Endothelial cell of umbilical vein (primary cell): ENCODE results near the gene CAPN5. TPM values are rescaled to one million over a fixed set of nuclear protein-coding genes. Genes with fewer than 3 reads are reported as not detected.

Experiments used
- BruUV-seq: library from RNA; stranded (reverse); fragments of 400-500 nt; replicated peaks from 2 replicates; lab custom pipeline; 2021; lab: Mats Ljungman, UMichigan
- CTCF ChIA-PET: fragments of 300-600, 350-600 bp; sonication (Branson Sonifier 250); formaldehyde crosslinking; loops from one replicate; lab custom pipeline; 2021; ENCODE audit warnings: antibody characterized with exemption, inconsistent platforms; lab: Charles Lee
- POLR2A ChIA-PET: fragments of 300-600, 350-600 bp; sonication (Branson Sonifier 250); formaldehyde crosslinking; loops from one replicate; lab custom pipeline; 2021; ENCODE audit warnings: antibody characterized with exemption, inconsistent platforms; lab: Charles Lee
- DNase-seq: peaks from one replicate; pipeline ENCODE4 v3.0.0-alpha.2; 2011; ENCODE audit warnings: low read depth, low spot score
- FAIRE-seq: peaks from 2 replicates; lab custom pipeline; 2011; peaks lifted over from hg19 to GRCh38; lab: Jason Lieb, UNC
- H2AFZ ChIP-seq: 2 replicates; pipeline ENCODE4 v1.6.0; 2012; ENCODE audit warnings: low read depth, low read length, control low read depth, inconsistent platforms
- H3K27ac ChIP-seq: 2 replicates; pipeline ENCODE4 v1.5.1; 2011; ENCODE audit warnings: low read depth, mild to moderate bottlenecking, control low read depth, low read length, moderate library complexity; ENCODE audit not compliant: insufficient read depth
- H3K27me3 ChIP-seq, 2 experiments: 2 replicates each; pipeline versions ENCODE4 v1.6.0 to v1.6.1; 2011; ENCODE audit warnings: low read length in 2 of 2, mixed read lengths in 1 of 2; ENCODE audit not compliant: control insufficient read depth in 2 of 2, insufficient read depth in 2 of 2
- H3K36me3 ChIP-seq, 2 experiments: 2 replicates in 1 of 2; 3 replicates in 1 of 2; pipeline ENCODE4 v1.5.1; 2011; ENCODE audit warnings: low read length in 2 of 2, mild to moderate bottlenecking in 1 of 2, moderate library complexity in 1 of 2; ENCODE audit not compliant: control insufficient read depth in 2 of 2, insufficient read depth in 2 of 2; ENCODE audit errors: extremely low read depth in 1 of 2
- H3K4me1 ChIP-seq: 3 replicates; pipeline ENCODE4 v1.5.1; 2011; ENCODE audit warnings: mild to moderate bottlenecking, low read length; ENCODE audit not compliant: control insufficient read depth, insufficient read depth; ENCODE audit errors: extremely low read depth
- H3K4me2 ChIP-seq: 2 replicates; pipeline ENCODE4 v1.6.1; 2011; ENCODE audit warnings: low read length, control low read depth, mixed read lengths; ENCODE audit not compliant: insufficient read depth
- H3K4me3 ChIP-seq, 3 experiments: fragments of 200-600 bp in 1 of 3; sonication (generic), shearing (Covaris generic) in 1 of 3; replicated peaks in 1 of 3; 2 replicates each; pipeline ENCODE4 v1.5.1; 2011 to 2016; ENCODE audit warnings: control low read depth in 3 of 3, low read length in 3 of 3, mild to moderate bottlenecking in 2 of 3, inconsistent platforms in 1 of 3, low read depth in 1 of 3, moderate library complexity in 1 of 3; ENCODE audit not compliant: insufficient read depth in 1 of 3
- H3K79me2 ChIP-seq: 2 replicates; pipeline ENCODE4 v1.6.0; 2012; ENCODE audit warnings: low read length, inconsistent platforms; ENCODE audit not compliant: control insufficient read depth, insufficient read depth
- H3K9ac ChIP-seq: replicated peaks from 2 replicates; pipeline ENCODE3; 2011; ENCODE audit warnings: low read length, control low read depth; ENCODE audit not compliant: insufficient read depth; ENCODE audit errors: extremely low read depth
- H3K9me1 ChIP-seq: replicated peaks from 3 replicates; pipeline ENCODE4 v1.6.0; 2011; ENCODE audit warnings: mild to moderate bottlenecking, low read length; ENCODE audit not compliant: control insufficient read depth, insufficient read depth; ENCODE audit errors: extremely low read depth
- H3K9me3 ChIP-seq: replicated peaks from 2 replicates; pipeline ENCODE4 v1.5.1; 2012; ENCODE audit warnings: low read length, inconsistent platforms; ENCODE audit not compliant: control insufficient read depth, insufficient read depth
- H4K20me1 ChIP-seq: replicated peaks from 2 replicates; pipeline ENCODE3; 2011; ENCODE audit warnings: mild to moderate bottlenecking, low read length; ENCODE audit not compliant: control insufficient read depth, insufficient read depth; ENCODE audit errors: extremely low read depth
- EZH2 ChIP-seq: IDR thresholded peaks from 2 replicates; pipeline ENCODE4 v1.6.1; 2012; ENCODE audit warnings: borderline replicate concordance, low read depth, mild to moderate bottlenecking, moderate library complexity, low read length, inconsistent platforms; ENCODE audit not compliant: severe bottlenecking
- FOS ChIP-seq: IDR thresholded peaks from 2 replicates; pipeline ENCODE4 v1.6.1; 2011; ENCODE audit warnings: mild to moderate bottlenecking, low read length, moderate library complexity, borderline replicate concordance; ENCODE audit not compliant: insufficient read depth
- JUN ChIP-seq: IDR thresholded peaks from 2 replicates; pipeline ENCODE4 v1.6.1; 2011; ENCODE audit warnings: borderline replicate concordance, low read depth; ENCODE audit not compliant: insufficient read length, insufficient read depth
- MYC ChIP-seq: IDR thresholded peaks from one replicate; pipeline ENCODE4 v1.6.1; 2011; ENCODE audit warnings: mild to moderate bottlenecking, low read depth, low read length
- POLR2A ChIP-seq: IDR thresholded peaks from 2 replicates; pipeline ENCODE4 v1.6.1; 2012; ENCODE audit warnings: low read depth, mild to moderate bottlenecking, control low read depth, low read length
- POLR2AphosphoS5 ChIP-seq: IDR thresholded peaks from 2 replicates; pipeline ENCODE4 v1.6.1; 2012; ENCODE audit warnings: low read depth, mild to moderate bottlenecking, control low read depth, low read length, moderate library complexity; ENCODE audit not compliant: insufficient read depth
- dilution Hi-C: fragments of 300-500 bp; cut with MboI; formaldehyde crosslinking; loops from one replicate; pipeline ENCODE4 v1.15.0; 2019; ENCODE audit warnings: low sequenced_read_pairs; ENCODE audit not compliant: extremely low pct_ligation_motif_present
- intact Hi-C: fragments of 100-400 bp; cut with micrococcal nuclease; formaldehyde crosslinking; loops from one replicate; pipeline ENCODE4 v1.10.0; 2022
- polyA plus RNA-seq, 4 experiments: library from polyadenylated mRNA; depleted of rRNA in 3 of 4; stranded (reverse) in 3 of 4; unstranded in 1 of 4; fragments of >200 nt; gene quantifications; 2 replicates each; pipeline versions ENCODE4 v1.2.1 to v1.2.3, GENCODE V29; 2011 to 2012; ENCODE audit warnings: missing spikeins in 1 of 4
- total RNA-seq: library from RNA; stranded (reverse); gene quantifications from 2 replicates; pipeline ENCODE4 v1.2.3, GENCODE V29; 2021
- TF ChIP-seq, protein P1 (sequence below): IDR thresholded peaks from 2 replicates; pipeline ENCODE4 v1.6.1; 2011; ENCODE audit not compliant: insufficient read depth, insufficient read length
- TF ChIP-seq, protein P2 (sequence below), 2 donors: IDR thresholded peaks; 1 replicate in 1 of 2; 2 replicates in 1 of 2; pipeline ENCODE4 v1.5.1; 2011; ENCODE audit warnings: low read length in 2 of 2, mild to moderate bottlenecking in 2 of 2, moderate library complexity in 2 of 2, control low read depth in 1 of 2, inconsistent platforms in 1 of 2, low read depth in 1 of 2; ENCODE audit not compliant: insufficient read depth in 1 of 2; ENCODE audit errors: extremely low read depth in 1 of 2

The CAPN5 gene
- total and polyA plus RNA-seq, 2 donors (not counting 3 experiments of a cell fraction or from before 2014, with no cell fraction given) = 15.0 to 17.0 TPM

DNA sequence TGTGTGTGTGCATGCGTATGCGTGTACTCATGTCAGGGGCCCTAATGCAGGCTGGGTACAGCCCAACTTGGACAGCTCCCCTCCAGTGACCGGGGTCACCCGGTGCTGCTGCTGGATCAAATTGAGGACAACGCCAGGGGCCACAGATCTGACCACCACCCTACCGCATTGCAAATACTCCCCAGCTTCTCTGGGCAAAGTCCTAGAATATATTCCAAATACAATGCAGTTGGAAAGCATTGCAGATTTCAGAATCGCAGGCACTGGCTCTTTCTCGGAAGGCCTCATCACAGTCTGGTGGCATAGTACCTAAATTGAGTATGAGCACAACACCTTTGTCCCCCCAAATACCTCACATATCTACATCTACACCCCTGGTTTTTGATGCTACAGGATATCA is 104.5 kb downstream of the CAPN5 start:
- dilution Hi-C loops (no loop called here), intact Hi-C loops (no loop called here)
- Histone ChIP-seq H3K27me3 (no peaks in the 10 kb centered on the region), H3K9me3 (no peaks in the 10 kb centered on the region), H3K36me3 (no peaks in the 10 kb centered on the region), H3K9ac (no peak overlapping the region), H3K79me2 (no peaks in the 10 kb centered on the region), H3K4me3 (no peak overlapping the region), H3K9me1 (no peaks in the 10 kb centered on the region), H2AFZ (no peak overlapping the region), H3K27ac (no peak overlapping the region), H3K4me2 (no peak overlapping the region), H3K4me1 (peaks cover 20% of the 10 kb centered on the region), H4K20me1 (no peaks in the 10 kb centered on the region)
- FAIRE-seq = no peak
- ChIA-PET POLR2A (no interaction called here), CTCF (interaction anchor here (0.6 kb wide), 1 partner anchor 15 kb away, joined by 3 read pairs; no protein-coding TSS in a partner anchor)
- TF ChIP-seq POLR2AphosphoS5 = no peak
- no peak for DNase-seq
- no TSS peak for BruUV-seq

DNA sequence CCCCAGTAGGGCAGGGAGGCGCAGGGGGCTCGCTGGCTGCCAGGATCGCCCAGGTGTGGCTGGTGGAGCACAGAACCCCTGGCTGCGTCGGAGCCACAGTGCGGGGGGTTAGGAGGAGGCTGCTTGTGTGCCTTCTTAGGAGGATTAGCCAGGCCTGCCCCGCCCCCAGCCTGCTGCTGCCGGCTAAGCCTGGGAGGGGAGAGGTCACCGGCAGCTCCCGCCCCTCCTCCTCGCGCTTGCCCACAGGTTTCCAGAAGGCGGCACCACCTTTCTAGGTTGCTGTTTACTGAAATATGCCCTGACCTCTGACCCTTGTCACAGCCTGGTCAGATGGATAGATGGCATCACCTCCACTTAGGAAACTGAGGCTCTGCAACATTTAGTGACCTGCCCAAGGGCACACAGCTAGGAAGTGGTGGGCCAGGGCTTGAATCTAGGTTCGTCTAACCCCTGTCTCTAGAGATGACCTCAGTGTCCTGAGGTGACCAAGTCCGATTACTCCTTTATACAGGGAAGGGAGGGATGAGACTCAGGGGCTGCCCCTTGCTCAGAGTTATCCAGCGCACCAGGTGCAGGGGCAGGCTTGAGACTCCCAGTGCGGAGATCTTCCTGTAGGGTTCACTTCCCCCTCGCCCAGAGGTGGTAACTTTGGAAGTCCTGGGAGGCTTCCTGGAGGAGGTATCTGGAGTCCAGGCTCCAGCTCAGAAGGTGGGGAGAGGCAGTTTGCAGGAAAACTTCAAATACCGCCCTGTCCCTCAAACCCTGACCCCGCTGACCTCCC is 105.3 kb downstream of the CAPN5 start:
- Histone ChIP-seq H3K36me3 (no peaks in the 10 kb centered on the region), H3K9me3 (no peaks in the 10 kb centered on the region), H3K9me1 (no peaks in the 10 kb centered on the region), H3K27ac (no peak overlapping the region), H3K4me3 (no peak overlapping the region), H3K4me1 (peaks cover 19% of the 10 kb centered on the region), H2AFZ (peak overlapping the region; percentile 23), H3K79me2 (no peaks in the 10 kb centered on the region), H4K20me1 (no peaks in the 10 kb centered on the region), H3K27me3 (no peaks in the 10 kb centered on the region), H3K9ac (no peak overlapping the region), H3K4me2 (no peak overlapping the region)
- POLR2A ChIA-PET = no interaction called here
- DNase-seq = no peak
- no peak for FAIRE-seq
- dilution Hi-C loops = no loop called here
- CTCF ChIA-PET = interaction anchor here (0.6 to 4.6 kb wide), 3 partner anchors 14 to 45 kb away, joined by 3 to 32 read pairs (median 7); partner anchors contain the start of gene MYO7A
- TF ChIP-seq FOS (no peak), JUN (no peak), MYC (no peak), POLR2A (no peak), POLR2AphosphoS5 (no peak), EZH2 (no peak)
- TF ChIP-seq, protein P1, sequence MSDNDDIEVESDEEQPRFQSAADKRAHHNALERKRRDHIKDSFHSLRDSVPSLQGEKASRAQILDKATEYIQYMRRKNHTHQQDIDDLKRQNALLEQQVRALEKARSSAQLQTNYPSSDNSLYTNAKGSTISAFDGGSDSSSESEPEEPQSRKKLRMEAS = no peak
- TF ChIP-seq, protein P2, sequence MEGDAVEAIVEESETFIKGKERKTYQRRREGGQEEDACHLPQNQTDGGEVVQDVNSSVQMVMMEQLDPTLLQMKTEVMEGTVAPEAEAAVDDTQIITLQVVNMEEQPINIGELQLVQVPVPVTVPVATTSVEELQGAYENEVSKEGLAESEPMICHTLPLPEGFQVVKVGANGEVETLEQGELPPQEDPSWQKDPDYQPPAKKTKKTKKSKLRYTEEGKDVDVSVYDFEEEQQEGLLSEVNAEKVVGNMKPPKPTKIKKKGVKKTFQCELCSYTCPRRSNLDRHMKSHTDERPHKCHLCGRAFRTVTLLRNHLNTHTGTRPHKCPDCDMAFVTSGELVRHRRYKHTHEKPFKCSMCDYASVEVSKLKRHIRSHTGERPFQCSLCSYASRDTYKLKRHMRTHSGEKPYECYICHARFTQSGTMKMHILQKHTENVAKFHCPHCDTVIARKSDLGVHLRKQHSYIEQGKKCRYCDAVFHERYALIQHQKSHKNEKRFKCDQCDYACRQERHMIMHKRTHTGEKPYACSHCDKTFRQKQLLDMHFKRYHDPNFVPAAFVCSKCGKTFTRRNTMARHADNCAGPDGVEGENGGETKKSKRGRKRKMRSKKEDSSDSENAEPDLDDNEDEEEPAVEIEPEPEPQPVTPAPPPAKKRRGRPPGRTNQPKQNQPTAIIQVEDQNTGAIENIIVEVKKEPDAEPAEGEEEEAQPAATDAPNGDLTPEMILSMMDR (IDR thresholded peaks at IDR 0.05; ENCODE audit: extremely low read depth in 1 of 2, insufficient read depth in 1 of 2, low read depth in 1 of 2, low read length in 2 of 2) = no peak
- intact Hi-C loops = no loop called here
- no TSS peak for BruUV-seq
